Measurements from ENCODE around the gene SHOC1. TPM values are rescaled to one million over a fixed set of nuclear protein-coding genes. Genes with fewer than 3 reads are reported as not detected.

SHOC1 gene
- polyA plus RNA-seq, 1 experiment, result not detected

DNA sequence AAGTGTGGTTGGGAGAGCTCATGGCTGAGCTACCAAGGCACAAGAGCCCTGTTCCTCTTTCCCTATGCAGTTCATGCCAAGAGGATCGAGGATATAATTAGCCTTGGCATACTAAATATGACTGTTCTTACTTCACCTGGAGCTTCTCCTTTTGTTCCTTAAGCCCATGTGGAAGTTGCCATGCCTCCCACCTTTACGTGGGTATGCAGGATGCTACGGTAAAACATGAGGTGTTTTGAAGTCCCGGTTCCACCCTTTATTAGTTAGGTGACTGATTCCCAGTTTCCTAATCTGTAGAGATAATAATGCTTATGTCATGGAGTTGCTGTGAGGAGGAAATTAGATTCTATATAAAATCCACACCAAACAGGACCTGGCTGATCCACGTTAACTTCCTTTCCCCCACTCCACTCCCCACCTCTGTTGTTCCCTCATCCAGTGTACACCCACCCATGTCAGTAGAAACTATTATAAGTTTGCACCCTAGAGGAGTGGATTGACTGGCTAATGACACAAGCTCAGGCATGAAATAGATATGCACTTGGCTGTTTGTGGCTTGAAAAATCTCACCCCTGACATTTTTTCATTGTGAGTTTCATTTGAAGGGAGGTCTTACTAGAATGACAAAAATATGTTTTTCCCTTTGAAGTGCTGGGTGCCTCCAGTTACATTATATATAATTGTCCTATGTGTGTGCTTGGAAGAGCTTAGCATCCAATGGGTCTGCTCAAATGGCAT is 36.8 kb upstream of the SHOC1 start:
- TF ChIP-seq, protein P1, sequence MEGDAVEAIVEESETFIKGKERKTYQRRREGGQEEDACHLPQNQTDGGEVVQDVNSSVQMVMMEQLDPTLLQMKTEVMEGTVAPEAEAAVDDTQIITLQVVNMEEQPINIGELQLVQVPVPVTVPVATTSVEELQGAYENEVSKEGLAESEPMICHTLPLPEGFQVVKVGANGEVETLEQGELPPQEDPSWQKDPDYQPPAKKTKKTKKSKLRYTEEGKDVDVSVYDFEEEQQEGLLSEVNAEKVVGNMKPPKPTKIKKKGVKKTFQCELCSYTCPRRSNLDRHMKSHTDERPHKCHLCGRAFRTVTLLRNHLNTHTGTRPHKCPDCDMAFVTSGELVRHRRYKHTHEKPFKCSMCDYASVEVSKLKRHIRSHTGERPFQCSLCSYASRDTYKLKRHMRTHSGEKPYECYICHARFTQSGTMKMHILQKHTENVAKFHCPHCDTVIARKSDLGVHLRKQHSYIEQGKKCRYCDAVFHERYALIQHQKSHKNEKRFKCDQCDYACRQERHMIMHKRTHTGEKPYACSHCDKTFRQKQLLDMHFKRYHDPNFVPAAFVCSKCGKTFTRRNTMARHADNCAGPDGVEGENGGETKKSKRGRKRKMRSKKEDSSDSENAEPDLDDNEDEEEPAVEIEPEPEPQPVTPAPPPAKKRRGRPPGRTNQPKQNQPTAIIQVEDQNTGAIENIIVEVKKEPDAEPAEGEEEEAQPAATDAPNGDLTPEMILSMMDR (IDR thresholded peaks at IDR 0.05; ENCODE audit: insufficient read depth, low read depth, low read length), result no peak
- no peak for DNase-seq (ENCODE audit: low read depth)
- Histone ChIP-seq H3K27me3 (ENCODE audit: control insufficient read depth, insufficient read depth, low read length) (no peaks in the 10 kb centered on the region), H3K4me3 (ENCODE audit: low read depth, low read length) (no peak overlapping the region), H3K36me3 (ENCODE audit: control insufficient read depth, insufficient read depth, low read length) (no peaks in the 10 kb centered on the region)
- POLR2A ChIA-PET, result no interaction called here
- CTCF ChIA-PET, result no interaction called here

DNA sequence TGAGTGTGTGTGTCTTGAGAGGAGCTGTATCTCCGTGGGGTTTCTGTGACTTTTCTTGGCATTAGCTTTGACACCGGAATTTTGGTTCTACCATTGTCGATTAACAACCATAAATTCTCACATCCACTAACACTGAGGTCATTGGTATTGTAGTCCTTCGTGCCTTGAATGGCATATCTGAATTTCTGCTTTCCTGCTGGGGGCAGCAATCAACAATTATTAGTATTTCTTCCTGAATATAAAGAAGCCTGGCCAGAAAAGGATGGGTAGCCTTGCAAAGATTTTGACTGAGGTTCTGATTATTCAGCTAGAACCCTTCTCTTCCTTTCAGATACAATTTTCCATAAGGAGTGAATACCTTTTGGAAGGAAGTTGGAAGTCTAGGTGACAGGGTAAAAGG is 33.5 kb upstream of the SHOC1 start:
- DNase-seq (ENCODE audit: low read depth), result no peak
- POLR2A ChIA-PET, result no interaction called here
- Histone ChIP-seq H3K4me3 (ENCODE audit: low read depth, low read length) (no peak overlapping the region), H3K36me3 (ENCODE audit: control insufficient read depth, insufficient read depth, low read length) (no peaks in the 10 kb centered on the region), H3K27me3 (ENCODE audit: control insufficient read depth, insufficient read depth, low read length) (no peaks in the 10 kb centered on the region)
- TF ChIP-seq, protein P1 (IDR thresholded peaks at IDR 0.05; ENCODE audit: insufficient read depth, low read depth, low read length), result 0 out of 2 replicates have a peak, but pooled peaks have one; percentile 5
- CTCF ChIA-PET, result interaction anchor here (1.1 kb wide), 1 partner anchor 247 kb away, joined by 4 read pairs; no protein-coding TSS in a partner anchor

DNA sequence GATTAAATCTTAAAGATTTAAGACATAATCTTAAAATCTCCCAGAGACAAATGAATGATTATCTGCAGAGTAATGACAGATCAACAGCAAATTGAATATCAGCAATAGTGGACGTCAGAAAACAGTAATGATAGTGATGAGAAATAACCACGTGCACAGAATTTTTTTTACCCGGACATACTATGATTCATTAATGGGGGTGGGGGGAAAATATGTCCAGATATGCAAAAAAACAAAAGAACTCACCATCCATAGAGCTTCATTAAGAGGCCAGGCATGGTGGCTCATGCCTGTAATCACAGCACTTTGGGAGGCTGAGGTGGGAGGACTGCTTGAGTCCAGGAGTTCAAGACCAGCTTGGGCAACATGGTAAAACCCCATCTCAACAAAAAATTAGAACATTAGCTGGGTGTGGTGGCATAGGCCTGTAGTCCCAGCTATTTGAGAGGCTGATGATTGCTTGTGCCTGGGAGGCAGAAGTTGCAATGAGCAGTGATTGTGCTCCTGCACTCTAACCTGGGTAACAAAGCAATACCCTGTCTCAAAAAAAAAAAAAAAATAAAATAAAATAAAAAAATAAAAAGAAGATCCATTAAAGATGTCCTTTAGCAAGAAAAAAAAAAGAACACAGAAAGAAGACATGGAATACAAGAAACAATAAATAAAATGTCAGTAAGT is 30.9 kb upstream of the SHOC1 start:
- Histone ChIP-seq H3K4me3 (ENCODE audit: low read depth, low read length) (no peak overlapping the region), H3K27me3 (ENCODE audit: control insufficient read depth, insufficient read depth, low read length) (no peaks in the 10 kb centered on the region), H3K36me3 (ENCODE audit: control insufficient read depth, insufficient read depth, low read length) (no peaks in the 10 kb centered on the region)
- POLR2A ChIA-PET, result no interaction called here
- CTCF ChIA-PET, result interaction anchor here (0.7 to 0.9 kb wide), 2 partner anchors 10 to 536 kb away, joined by 3 read pairs; no protein-coding TSS in a partner anchor
- DNase-seq (ENCODE audit: low read depth), result no peak
- TF ChIP-seq, protein P1 (IDR thresholded peaks at IDR 0.05; ENCODE audit: insufficient read depth, low read depth, low read length), result no peak

DNA sequence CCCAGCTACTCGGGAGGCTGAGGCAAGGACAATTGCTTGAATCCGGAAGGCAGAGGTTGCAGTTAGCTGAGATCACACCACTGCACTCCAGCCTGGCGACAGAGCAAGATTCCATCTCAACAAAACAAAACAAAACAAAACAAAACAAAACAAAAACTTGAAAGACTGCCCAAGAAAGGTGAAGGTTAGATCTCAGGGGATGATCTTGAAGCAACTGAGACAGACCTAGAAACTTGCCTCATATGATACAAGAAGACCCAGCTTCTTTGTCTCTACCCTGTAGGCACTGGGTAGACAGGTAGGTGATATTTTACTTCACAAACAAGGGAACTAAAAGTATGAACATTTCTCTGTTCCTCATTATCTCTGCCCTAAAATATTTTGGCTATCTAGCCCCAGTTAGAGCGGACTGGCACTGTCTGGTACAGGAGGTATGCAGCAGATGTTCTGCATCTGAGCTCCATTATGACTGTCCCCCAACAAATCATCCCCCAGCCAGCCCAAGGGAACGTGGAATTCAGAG is 26.3 kb upstream of the SHOC1 start:
- no peak for DNase-seq (ENCODE audit: low read depth)
- CTCF ChIA-PET, result interaction anchor here (0.6 to 1.2 kb wide), 3 partner anchors 14 to 648 kb away, joined by 3 to 4 read pairs (median 3); no protein-coding TSS in a partner anchor
- TF ChIP-seq, protein P1 (IDR thresholded peaks at IDR 0.05; ENCODE audit: insufficient read depth, low read depth, low read length), result no peak
- Histone ChIP-seq H3K4me3 (ENCODE audit: low read depth, low read length) (no peak overlapping the region), H3K36me3 (ENCODE audit: control insufficient read depth, insufficient read depth, low read length) (no peaks in the 10 kb centered on the region), H3K27me3 (ENCODE audit: control insufficient read depth, insufficient read depth, low read length) (no peaks in the 10 kb centered on the region)
- POLR2A ChIA-PET, result no interaction called here

DNA sequence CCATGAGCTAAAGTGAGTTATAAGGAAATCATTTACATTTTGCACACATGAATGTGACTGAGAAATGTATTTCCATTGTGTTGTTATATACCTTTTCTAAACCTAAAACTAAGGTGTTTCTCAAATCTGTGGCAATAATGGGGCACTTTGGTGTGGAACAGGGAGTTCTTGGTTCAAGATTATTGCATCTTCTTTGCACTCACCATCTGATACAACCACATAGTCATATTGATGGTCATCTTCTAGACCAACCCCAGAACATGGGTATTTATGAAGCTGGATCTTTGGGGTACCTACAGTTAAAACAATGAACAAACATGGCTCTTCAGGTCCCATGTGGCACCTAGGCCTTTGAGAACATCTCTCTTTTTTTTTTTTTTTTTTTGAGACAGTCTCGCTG is 24.6 kb upstream of the SHOC1 start:
- POLR2A ChIA-PET, result no interaction called here
- DNase-seq (ENCODE audit: low read depth), result no peak
- TF ChIP-seq, protein P1 (IDR thresholded peaks at IDR 0.05; ENCODE audit: insufficient read depth, low read depth, low read length), result no peak
- CTCF ChIA-PET, result no interaction called here
- Histone ChIP-seq H3K36me3 (ENCODE audit: control insufficient read depth, insufficient read depth, low read length) (no peaks in the 10 kb centered on the region), H3K27me3 (ENCODE audit: control insufficient read depth, insufficient read depth, low read length) (no peaks in the 10 kb centered on the region), H3K4me3 (ENCODE audit: low read depth, low read length) (no peak overlapping the region)
